Measurements from ENCODE around the gene UGP2. TPM values are rescaled to one million over a fixed set of nuclear protein-coding genes. Genes with fewer than 3 reads are reported as not detected.

The UGP2 gene
- total and polyA plus RNA-seq, 2 donors (not counting 3 experiments of a cell fraction or from before 2014, with no cell fraction given): 14.2 to 57.7 TPM

- H3K4me1 ChIP-seq (ENCODE audit: control insufficient read depth, extremely low read depth, insufficient read depth, low read length): no peaks in the 10 kb centered on the region
- no peak overlapping the region for H3K9ac ChIP-seq (replicated peaks; ENCODE audit: extremely low read depth, insufficient read depth, low read length)
- H3K27me3 ChIP-seq (ENCODE audit: control insufficient read depth in 2 of 2, insufficient read depth in 2 of 2, low read length in 2 of 2): no peaks in the 10 kb centered on the region
- dilution Hi-C loops (cut with MboI; ENCODE audit: extremely low pct_ligation_motif_present, low sequenced_read_pairs) (no loop called here), intact Hi-C loops (cut with micrococcal nuclease) (no loop called here)
- ChIA-PET POLR2A (no interaction called here), CTCF (no interaction called here)
- peaks cover 0 to 2% of the 10 kb centered on the region in 2 experiments for H3K36me3 ChIP-seq (ENCODE audit: control insufficient read depth in 2 of 2, extremely low read depth in 1 of 2, insufficient read depth in 2 of 2, low read length in 2 of 2)
- TF ChIP-seq POLR2AphosphoS5 (IDR thresholded peaks at IDR 0.05; ENCODE audit: insufficient read depth, low read depth, low read length) (no peak), FOS (IDR thresholded peaks at IDR 0.05; ENCODE audit: borderline replicate concordance, insufficient read depth, low read length) (no peak), POLR2A (IDR thresholded peaks at IDR 0.05; ENCODE audit: low read depth, low read length) (no peak), JUN (IDR thresholded peaks at IDR 0.05; ENCODE audit: borderline replicate concordance, insufficient read depth, insufficient read length, low read depth) (no peak), CTCF (IDR thresholded peaks at IDR 0.05; ENCODE audit: extremely low read depth in 1 of 2, insufficient read depth in 1 of 2, low read depth in 1 of 2, low read length in 2 of 2) (no peak), MAX (IDR thresholded peaks at IDR 0.05; ENCODE audit: insufficient read depth, insufficient read length) (no peak), EZH2 (IDR thresholded peaks at IDR 0.05; ENCODE audit: borderline replicate concordance, low read depth, low read length, severe bottlenecking) (no peak), GATA2 (IDR thresholded peaks at IDR 0.05; ENCODE audit: insufficient read depth, insufficient read length, low read depth, low read length) (no peak), MYC (IDR thresholded peaks at IDR 0.05; ENCODE audit: low read depth, low read length) (no peak)
- H2AFZ ChIP-seq (ENCODE audit: low read depth, low read length): no peak overlapping the region
- H4K20me1 ChIP-seq (replicated peaks; ENCODE audit: control insufficient read depth, extremely low read depth, insufficient read depth, low read length): no peaks in the 10 kb centered on the region
- H3K9me1 ChIP-seq (replicated peaks; ENCODE audit: control insufficient read depth, extremely low read depth, insufficient read depth, low read length): no peaks in the 10 kb centered on the region
- H3K4me2 ChIP-seq (ENCODE audit: insufficient read depth, low read length): no peak overlapping the region
- H3K79me2 ChIP-seq (ENCODE audit: control insufficient read depth, insufficient read depth, low read length): no peaks in the 10 kb centered on the region
- no peak overlapping the region for H3K4me3 ChIP-seq (replicated peaks in 1 of 3; ENCODE audit: insufficient read depth in 1 of 3, low read depth in 1 of 3, low read length in 3 of 3)
- DNase-seq (ENCODE audit: low read depth, low spot score): no peak
- no TSS peak for BruUV-seq (replicated peaks)
- no peaks in the 10 kb centered on the region for H3K9me3 ChIP-seq (replicated peaks; ENCODE audit: control insufficient read depth, insufficient read depth, low read length)
- no peak overlapping the region for H3K27ac ChIP-seq (ENCODE audit: insufficient read depth, low read depth, low read length)
- FAIRE-seq: no peak
Observed at GRCh38 chr2:63903003-63903402, 61.3 kb downstream of the UGP2 start.
